ENCODE results near the gene ANKRD12. TPM values are rescaled to one million over a fixed set of nuclear protein-coding genes. Genes with fewer than 3 reads are reported as not detected.
A peak's percentile ranks its signal among the peaks of the same experiment; 100 is the strongest.

ANKRD12 gene
- total RNA-seq, 1 experiment from 2014 or later = 31.6 TPM

- Histone ChIP-seq H3K36me3 (ENCODE audit: low read depth) (no peaks in the 10 kb centered on the region), H3K27ac (peak overlapping the region; percentile 63), H4K20me1 (ENCODE audit: insufficient read depth) (no peaks in the 10 kb centered on the region), H3K27me3 (ENCODE audit: insufficient read depth, low read depth) (no peaks in the 10 kb centered on the region), H3K79me2 (ENCODE audit: low read depth) (no peaks in the 10 kb centered on the region), H3K4me1 (replicated peaks; ENCODE audit: insufficient read depth) (peaks cover 19% of the 10 kb centered on the region), H3K4me3 (no peak overlapping the region; the same call in 1 of the 2 replicates), H3K9me3 (ENCODE audit: insufficient read depth, low read depth) (no peaks in the 10 kb centered on the region), H3K4me2 (peak overlapping the region; percentile 46), H3F3A (ENCODE audit: insufficient read depth, low read depth) (peaks cover 12% of the 10 kb centered on the region), H2AFZ (peak overlapping the region; percentile 24; the same call in 1 of the 2 replicates), H3K9me2 (ENCODE audit: insufficient read depth) (no peaks in the 10 kb centered on the region)
- peak; percentile 35 to 84 for DNase-seq
- ChIA-PET POLR2A (ENCODE audit: unreplicated experiment) (interaction anchor here (0.7 kb wide), 1 partner anchor 16 kb away, joined by 6 read pairs; no protein-coding TSS in a partner anchor), CTCF (no interaction called here)
- no peak for TF ChIP-seq CTCF (conservative IDR thresholded peaks at IDR 0.05)
- TF ChIP-seq EZH2 (IDR thresholded peaks at IDR 0.05; ENCODE audit: low read depth) = no peak
- intact Hi-C loops (cut with micrococcal nuclease; ENCODE audit: unreplicated experiment) = no loop called here
- BruUV-seq (replicated peaks) = no TSS peak
These were observed 42.0 kb upstream of the ANKRD12 start for GRCh38 chr18:9094307-9095226.

- no peaks in the 10 kb centered on the region for H3K9me2 ChIP-seq (ENCODE audit: insufficient read depth)
- H3K36me3 ChIP-seq (ENCODE audit: low read depth) = no peaks in the 10 kb centered on the region
- peaks cover 19% of the 10 kb centered on the region for H3K4me1 ChIP-seq (replicated peaks; ENCODE audit: insufficient read depth)
- no peak for TF ChIP-seq EZH2 (IDR thresholded peaks at IDR 0.05; ENCODE audit: low read depth)
- no peak for TF ChIP-seq CTCF (conservative IDR thresholded peaks at IDR 0.05)
- H3F3A ChIP-seq (ENCODE audit: insufficient read depth, low read depth) = peaks cover 12% of the 10 kb centered on the region
- no peaks in the 10 kb centered on the region for H3K27me3 ChIP-seq (ENCODE audit: insufficient read depth, low read depth)
- H4K20me1 ChIP-seq (ENCODE audit: insufficient read depth) = no peaks in the 10 kb centered on the region
- ChIA-PET POLR2A (ENCODE audit: unreplicated experiment) (interaction anchor here (0.6 to 0.7 kb wide), 3 partner anchors 17 to 648 kb away, joined by 4 to 9 read pairs (median 6); no protein-coding TSS in a partner anchor), CTCF (no interaction called here)
- H3K79me2 ChIP-seq (ENCODE audit: low read depth) = no peaks in the 10 kb centered on the region
- H3K9me3 ChIP-seq (ENCODE audit: insufficient read depth, low read depth) = no peaks in the 10 kb centered on the region
- BruUV-seq (replicated peaks) = no TSS peak
- H3K4me2 ChIP-seq = peak overlapping the region; percentile 46
- no peak overlapping the region for H2AFZ ChIP-seq
- intact Hi-C loops (cut with micrococcal nuclease; ENCODE audit: unreplicated experiment) = no loop called here
- H3K27ac ChIP-seq = 0 out of 2 replicates have a peak overlapping the region, but pooled peaks have one; percentile 63
- H3K4me3 ChIP-seq = no peak overlapping the region
- no peak for DNase-seq
These were observed 41.1 kb upstream of the ANKRD12 start for GRCh38 chr18:9095297-9096006.

GRCh38 chr18:9096007-9096371 lies 40.6 kb upstream of the ANKRD12 start:
- no peak for DNase-seq
- Histone ChIP-seq H3K4me2 (no peak overlapping the region), H3K27me3 (ENCODE audit: insufficient read depth, low read depth) (no peaks in the 10 kb centered on the region), H3K4me3 (no peak overlapping the region), H3K36me3 (ENCODE audit: low read depth) (no peaks in the 10 kb centered on the region), H2AFZ (no peak overlapping the region), H3K79me2 (ENCODE audit: low read depth) (no peaks in the 10 kb centered on the region), H4K20me1 (ENCODE audit: insufficient read depth) (no peaks in the 10 kb centered on the region), H3K27ac (no peak overlapping the region), H3K4me1 (replicated peaks; ENCODE audit: insufficient read depth) (peaks cover 19% of the 10 kb centered on the region), H3F3A (ENCODE audit: insufficient read depth, low read depth) (peaks cover 12% of the 10 kb centered on the region), H3K9me2 (ENCODE audit: insufficient read depth) (no peaks in the 10 kb centered on the region), H3K9me3 (ENCODE audit: insufficient read depth, low read depth) (no peaks in the 10 kb centered on the region)
- no peak for TF ChIP-seq EZH2 (IDR thresholded peaks at IDR 0.05; ENCODE audit: low read depth)
- ChIA-PET POLR2A (ENCODE audit: unreplicated experiment) (interaction anchor here (0.6 to 0.7 kb wide), 2 partner anchors 22 to 648 kb away, joined by 4 to 9 read pairs; no protein-coding TSS in a partner anchor), CTCF (no interaction called here)
- no TSS peak for BruUV-seq (replicated peaks)
- intact Hi-C loops (cut with micrococcal nuclease; ENCODE audit: unreplicated experiment) = no loop called here

Data from PC-9 (cell line).